Activated CD8-positive, alpha-beta memory T cell treated with anti-CD3 and anti-CD28 coated beads for 4 hours (primary cell): ENCODE measurements around the gene ZSWIM1.

ENCODE experiments used
- DNase-seq, 2 donors: peaks; one replicate each; pipeline ENCODE4 v3.0.0-alpha.2; 2020; ENCODE audit warnings: low read depth in 2 of 2

Gene ZSWIM1

DNA sequence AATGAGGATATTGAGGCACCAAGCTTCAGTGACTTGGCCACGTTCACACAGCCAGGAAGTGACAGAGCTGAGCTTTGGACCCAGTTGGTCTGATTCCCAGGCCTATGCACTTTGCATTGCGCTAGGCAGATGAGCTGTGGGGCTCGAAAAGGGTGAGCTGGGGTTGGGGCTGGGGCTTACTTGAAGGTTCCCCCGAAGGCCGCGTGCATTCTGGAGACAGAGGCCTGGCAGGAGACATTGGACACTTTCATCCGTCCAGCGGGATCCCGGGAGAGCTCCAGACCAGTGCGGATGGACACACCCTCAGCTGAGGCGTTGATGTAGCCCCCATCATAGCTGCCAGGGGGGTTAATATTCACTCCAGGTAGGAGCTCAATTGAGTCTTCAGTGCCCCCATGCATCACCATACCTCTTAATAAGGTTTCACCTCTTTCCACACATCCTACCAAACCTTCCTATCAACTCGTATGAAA, 28.3 kb downstream of the ZSWIM1 start:
- DNase-seq, result no peak

DNA sequence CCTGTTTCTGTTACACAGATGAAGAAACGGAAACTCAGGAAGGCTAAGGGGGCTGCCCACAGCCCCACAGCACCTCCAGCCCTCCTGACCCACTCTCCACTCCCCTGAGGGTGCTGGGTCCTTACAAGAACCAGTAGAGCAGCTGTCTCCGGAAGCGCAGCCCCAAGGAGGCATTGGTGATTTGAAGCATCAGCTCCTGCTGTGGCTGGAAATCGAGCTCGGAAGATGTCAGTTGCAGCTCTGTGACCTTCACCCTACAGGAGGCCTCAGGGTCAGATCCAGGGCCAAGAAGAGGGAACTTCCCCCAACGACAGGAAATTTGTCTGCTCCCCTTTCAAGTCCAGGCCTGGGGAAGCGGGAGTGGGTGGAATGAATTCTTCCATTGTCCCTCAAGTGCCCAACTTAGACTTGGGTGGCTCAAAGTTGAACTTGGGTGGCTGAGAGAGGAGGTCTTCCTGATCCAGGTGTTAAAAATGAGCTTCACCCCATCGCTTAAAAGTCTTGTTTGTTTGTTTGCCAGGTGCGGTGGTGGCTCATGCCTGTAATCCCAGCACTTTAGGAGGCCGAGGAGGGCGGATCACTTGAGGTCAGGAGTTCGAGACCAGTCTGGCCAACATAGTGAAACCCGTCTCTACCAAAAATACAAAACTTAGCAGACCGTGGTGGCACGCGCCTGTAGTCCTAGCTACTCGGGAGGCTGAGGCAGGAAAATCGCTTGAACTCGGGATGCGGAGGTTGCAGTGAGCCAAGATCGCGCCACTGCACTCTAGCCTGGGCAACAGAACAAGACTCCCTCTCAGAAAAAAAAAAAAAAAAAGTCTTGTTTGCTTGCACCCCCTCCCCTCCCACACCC, 29.0 kb downstream of the ZSWIM1 start:
- no peak for DNase-seq

- DNase-seq, result peak; percentile 86 to 89
Measured at GRCh38 chr20:45910670-45911485, 29.9 kb downstream of the ZSWIM1 start.

- DNase-seq, result no peak
Measured at GRCh38 chr20:45911486-45912343, 30.7 kb downstream of the ZSWIM1 start, which contains the start of gene PLTP. Gene PLTP, minus strand, starts transcription at chr20:45912155. Its CDS starts 703 bp downstream, at chr20:45911452.

DNA sequence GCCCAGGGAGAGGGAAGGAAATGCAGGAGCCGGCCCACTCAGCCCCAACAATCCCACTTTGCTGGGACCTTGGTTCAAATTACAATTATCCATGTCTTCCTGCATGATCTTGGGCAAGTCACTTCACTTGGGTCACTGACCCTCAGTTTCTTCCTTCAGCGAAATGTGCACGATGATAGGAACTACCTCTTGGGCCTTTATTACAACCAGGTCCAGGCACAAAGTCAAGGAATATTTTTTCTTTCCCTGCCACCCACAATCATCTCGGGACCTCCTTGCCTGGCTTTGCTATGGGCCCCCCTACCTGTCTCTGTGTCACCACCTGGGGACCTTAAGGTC, 31.3 kb downstream of the ZSWIM1 start:
- no peak for DNase-seq

DNA sequence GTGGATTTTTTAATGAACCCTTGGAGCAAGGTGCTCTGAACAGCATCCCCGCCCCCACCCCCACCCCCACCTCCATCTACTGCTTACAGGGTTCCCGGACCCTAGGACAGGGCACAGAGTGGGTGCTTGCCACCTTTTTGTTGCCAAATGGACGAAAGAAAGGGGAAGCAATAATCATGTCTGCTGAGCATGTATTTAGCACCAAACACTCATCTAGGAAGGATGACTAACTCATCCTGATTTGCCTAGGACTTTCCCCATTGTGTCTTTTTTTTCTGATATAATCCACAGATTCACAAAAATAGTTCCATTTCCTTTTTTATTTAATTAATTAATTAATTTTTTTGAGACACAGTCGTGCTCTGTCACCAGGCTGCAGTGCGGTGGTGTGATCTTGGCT, 32.1 kb downstream of the ZSWIM1 start:
- DNase-seq, result no peak

DNA sequence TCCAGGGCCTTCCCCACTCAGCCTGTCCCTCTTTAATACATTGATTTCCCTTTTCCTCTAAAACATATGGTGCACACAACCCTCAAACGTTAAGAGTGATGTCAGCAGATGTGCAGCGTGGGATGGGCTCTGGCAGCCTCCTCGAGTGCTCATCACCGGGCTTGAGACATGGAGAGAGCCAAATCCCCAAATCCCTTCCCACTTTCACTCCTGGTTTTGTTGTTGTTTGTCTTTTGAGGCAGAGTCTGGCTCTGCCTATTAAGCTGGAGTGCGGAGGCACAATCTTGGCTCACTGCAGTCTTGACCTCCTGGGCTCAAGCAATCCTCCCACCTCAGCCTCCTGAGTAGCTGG, 36.7 kb downstream of the ZSWIM1 start:
- DNase-seq, result no peak

DNA sequence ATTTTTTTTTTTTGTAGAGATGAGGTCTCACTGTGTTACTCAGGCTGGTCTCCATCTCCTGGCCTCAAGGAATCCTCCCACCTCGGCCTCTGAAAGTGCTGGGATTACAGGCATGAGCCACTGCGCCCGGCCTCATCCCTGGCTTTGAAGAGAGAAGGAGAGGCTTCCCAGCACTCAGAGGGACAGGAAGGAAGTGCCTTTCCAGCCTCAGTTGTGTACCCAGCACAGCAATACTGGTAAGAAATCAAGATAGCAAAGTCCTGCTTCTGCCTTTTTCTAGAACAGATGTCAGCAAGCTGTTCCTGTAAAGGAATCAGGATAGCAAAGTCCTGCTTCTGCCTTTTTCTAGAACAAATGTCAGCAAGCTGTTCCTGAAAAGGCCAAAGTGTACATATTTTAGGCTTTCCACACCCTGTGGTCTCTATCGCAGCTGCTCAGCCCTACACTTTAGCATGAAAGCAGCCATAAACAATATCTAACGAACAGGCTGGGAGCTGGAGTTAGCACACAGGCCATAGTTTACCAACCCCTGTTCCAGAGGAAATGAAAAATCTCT, 37.2 kb downstream of the ZSWIM1 start:
- no peak for DNase-seq

GRCh38 chr20:45918779-45919537, 37.9 kb downstream of the ZSWIM1 start:
- no peak for DNase-seq

DNA sequence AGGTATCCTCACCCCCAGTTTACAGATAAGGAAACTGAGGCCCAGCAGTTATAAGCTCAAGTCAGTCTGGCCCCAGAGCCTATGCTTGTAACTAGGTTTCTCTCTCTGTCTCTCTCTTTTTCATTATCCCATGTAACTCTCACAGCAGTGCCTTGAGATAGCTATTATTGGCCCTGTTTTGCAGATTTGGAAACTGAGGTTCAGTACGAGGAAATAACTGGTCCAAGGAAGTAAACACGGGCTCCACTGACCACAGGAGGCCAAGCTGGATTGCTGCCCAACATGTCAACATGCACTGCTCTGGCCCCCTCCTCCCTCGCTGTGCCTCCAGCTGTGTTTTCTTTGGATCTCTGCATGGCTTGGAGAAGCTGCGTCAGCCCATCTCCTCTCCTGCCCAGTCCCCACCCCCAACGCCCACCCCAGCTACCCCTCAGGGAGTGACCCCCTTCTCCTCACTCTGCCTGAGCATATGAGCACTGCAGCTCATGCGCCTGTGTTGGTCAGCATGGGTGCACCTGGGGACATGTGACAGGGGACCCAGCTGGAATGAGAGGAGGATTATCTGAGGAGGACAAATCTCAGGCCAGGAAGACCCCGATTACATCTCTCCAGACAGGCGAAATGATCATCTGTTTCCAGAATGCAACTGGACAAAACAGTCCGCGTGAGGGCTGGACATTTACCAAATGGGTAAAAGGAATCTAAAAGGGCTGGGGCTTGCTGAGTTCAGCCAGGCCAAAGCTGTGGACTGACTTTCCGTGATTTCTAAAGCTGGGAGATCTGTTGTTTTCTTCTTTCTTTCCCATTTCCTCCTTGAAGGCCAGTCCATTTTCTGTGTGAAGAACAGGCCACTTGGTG, 38.7 kb downstream of the ZSWIM1 start:
- no peak for DNase-seq

- no peak for DNase-seq
Measured at GRCh38 chr20:45920462-45921336, 39.7 kb downstream of the ZSWIM1 start.

DNA sequence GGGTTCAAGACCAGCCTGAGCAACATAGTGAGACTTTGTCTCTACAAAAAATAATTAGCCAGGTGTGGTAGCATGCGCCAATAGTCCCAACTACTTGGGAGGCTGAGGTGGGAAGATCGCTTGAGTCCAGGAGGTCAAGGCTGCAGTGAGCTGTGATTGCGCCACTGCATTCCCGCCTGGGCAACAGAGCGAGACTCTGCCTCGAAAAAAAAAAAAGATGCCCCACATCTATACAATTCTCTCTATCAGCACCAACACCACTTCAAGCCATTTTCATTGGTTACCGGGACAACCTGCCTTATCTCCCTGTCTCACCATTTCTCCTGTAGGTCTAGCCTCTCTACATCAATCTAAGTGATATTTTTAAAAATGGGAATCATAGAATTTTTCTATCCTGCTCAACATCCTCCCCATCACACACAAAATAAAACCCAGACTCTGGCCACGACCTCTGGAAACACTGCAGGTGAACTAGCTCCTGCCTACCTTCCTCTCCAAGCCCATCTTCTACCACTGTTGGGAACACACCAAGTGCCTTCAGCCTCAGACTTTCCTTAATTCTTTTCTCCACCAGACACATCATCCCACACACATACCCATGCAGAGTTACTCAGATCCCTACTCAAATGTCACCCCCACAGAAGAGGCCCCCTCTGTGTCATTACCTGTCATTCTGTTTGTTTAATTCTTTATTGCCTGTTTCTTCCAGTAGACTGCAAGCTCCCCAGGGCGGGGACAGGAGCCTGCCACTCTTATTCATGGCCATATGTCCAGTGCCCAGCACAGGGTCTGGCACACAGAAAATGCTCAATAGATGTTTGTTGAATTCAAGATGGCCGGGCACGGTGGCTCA, 40.5 kb downstream of the ZSWIM1 start:
- no peak for DNase-seq

DNA sequence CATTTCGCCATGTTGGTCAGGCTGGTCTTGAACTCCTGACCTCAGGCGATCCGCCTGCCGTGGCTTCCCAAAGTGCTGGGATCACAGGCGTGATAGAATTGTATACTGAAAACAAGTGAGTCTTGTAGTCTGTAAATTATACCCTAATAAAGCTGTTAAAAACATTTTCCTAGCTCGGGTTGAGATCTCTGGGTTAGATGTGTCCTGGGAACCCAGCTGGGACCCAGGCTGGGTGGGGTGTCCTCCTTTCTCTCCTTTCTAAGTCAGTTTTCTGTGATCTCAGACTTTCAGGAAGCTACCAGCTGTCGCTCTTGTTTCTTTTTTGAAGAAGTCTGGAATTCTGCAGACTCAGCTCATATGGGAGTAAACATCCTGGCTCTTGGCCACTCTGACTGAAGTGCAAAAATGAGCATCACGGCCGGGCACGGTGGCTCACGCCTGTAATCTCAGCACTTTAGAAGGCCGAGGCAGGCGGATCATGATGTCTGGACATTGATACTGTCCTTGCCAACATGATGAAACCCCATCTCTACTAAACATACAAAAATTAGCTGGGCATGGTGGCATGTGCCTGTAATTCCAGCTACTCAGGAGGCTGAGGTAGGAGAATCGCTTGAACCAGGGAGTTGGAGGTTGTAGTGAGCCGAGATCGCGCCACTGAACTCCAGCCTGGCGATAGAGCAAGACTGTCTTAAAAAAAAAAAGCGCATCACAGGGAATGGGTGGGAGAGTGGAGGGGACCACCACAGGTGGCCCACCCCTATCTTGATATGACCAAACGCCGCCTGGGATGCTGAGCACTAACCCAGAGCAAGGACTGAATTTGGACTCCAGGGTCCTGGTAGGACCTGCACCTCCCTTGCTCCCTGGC, 43.6 kb downstream of the ZSWIM1 start:
- DNase-seq, result no peak

GRCh38 chr20:45925821-45926506, 44.9 kb downstream of the ZSWIM1 start:
- DNase-seq, result no peak

- no peak for DNase-seq
Measured at GRCh38 chr20:45926731-45927070, 45.7 kb downstream of the ZSWIM1 start.

GRCh38 chr20:45927071-45927878, 46.2 kb downstream of the ZSWIM1 start:
- no peak for DNase-seq
